Nephron progenitor cell (in vitro differentiated cells): ENCODE measurements around the gene PREX1.

Experiments
- DNase-seq: peaks from one replicate; pipeline ENCODE4 v3.0.0; 2021
- H3K27ac Mint-ChIP-seq: 2 replicates; pipeline ENCODE4 v1.8.0; 2021; ENCODE audit warnings: mild to moderate bottlenecking, moderate library complexity, mixed read lengths
- H3K27me3 Mint-ChIP-seq: 2 replicates; pipeline ENCODE4 v1.8.0; 2021; ENCODE audit warnings: mild to moderate bottlenecking, low read depth, mixed read lengths; ENCODE audit not compliant: poor library complexity
- H3K36me3 Mint-ChIP-seq: 2 replicates; pipeline ENCODE4 v1.8.0; 2021; ENCODE audit warnings: low read depth, mixed read lengths
- H3K4me1 Mint-ChIP-seq: 2 replicates; pipeline ENCODE4 v1.8.0; 2021; ENCODE audit warnings: mixed read lengths
- H3K4me3 Mint-ChIP-seq: 2 replicates; pipeline ENCODE4 v1.8.0; 2021; ENCODE audit warnings: mild to moderate bottlenecking, moderate library complexity, mixed read lengths
- H3K9me3 Mint-ChIP-seq: 2 replicates; pipeline ENCODE4 v1.8.0; 2021; ENCODE audit warnings: mild to moderate bottlenecking, moderate library complexity, mixed read lengths
- TF ChIP-seq, protein P1 (sequence below): fragments of 200-600 bp; sonication (generic); IDR thresholded peaks from 2 replicates; pipeline ENCODE4 v1.5.0; 2021; ENCODE audit warnings: antibody characterized with exemption

PREX1 gene

DNA sequence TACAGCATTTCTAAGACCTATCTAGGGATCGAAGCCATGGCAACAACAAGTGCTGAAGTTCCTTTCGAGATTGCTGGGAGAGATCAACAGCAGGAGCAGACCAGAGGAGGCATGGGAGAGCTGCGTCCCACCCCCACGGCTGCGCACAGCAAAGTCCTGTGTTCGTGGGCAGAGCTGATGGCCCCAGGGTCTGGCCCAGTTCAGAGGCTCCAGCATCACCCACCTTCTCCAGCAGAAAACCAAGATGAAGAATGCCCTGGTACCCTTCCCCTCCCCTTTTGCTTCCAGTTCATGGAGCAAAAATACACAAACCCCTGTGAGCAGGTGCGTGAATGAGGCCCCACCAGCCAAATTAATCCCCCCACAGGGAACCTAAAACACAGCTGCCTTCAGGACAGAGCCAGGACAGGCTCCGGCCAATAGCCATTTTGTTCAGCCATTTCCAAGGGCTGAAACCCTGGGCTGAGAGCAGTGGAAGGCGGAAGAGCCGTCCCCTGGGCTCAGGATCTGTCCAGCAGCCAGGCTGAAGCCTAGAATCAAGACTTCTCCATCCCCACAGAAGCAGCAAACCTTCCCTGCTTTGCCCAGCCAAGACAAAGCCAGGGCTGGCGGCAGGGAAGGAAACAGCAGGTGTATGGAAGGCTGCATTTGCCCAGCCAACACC lies 102.8 kb downstream of the PREX1 start:
- Mint-ChIP-seq H3K4me1 (peaks cover 61% of the 10 kb centered on the region), H3K9me3 (no peaks in the 10 kb centered on the region), H3K36me3 (peaks cover 11% of the 10 kb centered on the region), H3K4me3 (no peak overlapping the region), H3K27me3 (peaks cover 4% of the 10 kb centered on the region), H3K27ac (no peak overlapping the region)
- TF ChIP-seq, protein P1, sequence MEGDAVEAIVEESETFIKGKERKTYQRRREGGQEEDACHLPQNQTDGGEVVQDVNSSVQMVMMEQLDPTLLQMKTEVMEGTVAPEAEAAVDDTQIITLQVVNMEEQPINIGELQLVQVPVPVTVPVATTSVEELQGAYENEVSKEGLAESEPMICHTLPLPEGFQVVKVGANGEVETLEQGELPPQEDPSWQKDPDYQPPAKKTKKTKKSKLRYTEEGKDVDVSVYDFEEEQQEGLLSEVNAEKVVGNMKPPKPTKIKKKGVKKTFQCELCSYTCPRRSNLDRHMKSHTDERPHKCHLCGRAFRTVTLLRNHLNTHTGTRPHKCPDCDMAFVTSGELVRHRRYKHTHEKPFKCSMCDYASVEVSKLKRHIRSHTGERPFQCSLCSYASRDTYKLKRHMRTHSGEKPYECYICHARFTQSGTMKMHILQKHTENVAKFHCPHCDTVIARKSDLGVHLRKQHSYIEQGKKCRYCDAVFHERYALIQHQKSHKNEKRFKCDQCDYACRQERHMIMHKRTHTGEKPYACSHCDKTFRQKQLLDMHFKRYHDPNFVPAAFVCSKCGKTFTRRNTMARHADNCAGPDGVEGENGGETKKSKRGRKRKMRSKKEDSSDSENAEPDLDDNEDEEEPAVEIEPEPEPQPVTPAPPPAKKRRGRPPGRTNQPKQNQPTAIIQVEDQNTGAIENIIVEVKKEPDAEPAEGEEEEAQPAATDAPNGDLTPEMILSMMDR = no peak
- no peak for DNase-seq

DNA sequence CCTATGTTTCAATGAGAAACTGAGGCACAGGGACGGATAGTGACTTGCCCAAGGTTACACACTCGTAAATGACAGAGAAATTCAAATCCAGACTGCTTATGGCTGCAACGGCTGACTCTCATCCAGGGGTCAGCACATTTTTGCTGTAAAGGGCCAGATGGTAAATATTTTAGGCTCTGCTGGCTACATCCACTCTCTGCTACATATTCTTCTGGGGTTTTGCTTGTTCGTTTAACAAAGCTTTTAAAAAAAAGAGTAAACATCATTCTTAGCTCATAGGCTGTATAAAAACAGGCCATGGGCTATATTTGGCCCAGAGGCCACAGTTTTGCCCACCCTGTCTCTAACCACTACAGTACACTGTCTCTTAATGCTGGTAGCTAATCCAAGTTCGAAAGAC lies 103.4 kb downstream of the PREX1 start:
- Mint-ChIP-seq H3K4me1 (peaks cover 54% of the 10 kb centered on the region), H3K27me3 (peaks cover 6% of the 10 kb centered on the region), H3K27ac (no peak overlapping the region), H3K36me3 (peaks cover 15% of the 10 kb centered on the region), H3K9me3 (no peaks in the 10 kb centered on the region), H3K4me3 (no peak overlapping the region)
- TF ChIP-seq, protein P1 = no peak
- no peak for DNase-seq

DNA sequence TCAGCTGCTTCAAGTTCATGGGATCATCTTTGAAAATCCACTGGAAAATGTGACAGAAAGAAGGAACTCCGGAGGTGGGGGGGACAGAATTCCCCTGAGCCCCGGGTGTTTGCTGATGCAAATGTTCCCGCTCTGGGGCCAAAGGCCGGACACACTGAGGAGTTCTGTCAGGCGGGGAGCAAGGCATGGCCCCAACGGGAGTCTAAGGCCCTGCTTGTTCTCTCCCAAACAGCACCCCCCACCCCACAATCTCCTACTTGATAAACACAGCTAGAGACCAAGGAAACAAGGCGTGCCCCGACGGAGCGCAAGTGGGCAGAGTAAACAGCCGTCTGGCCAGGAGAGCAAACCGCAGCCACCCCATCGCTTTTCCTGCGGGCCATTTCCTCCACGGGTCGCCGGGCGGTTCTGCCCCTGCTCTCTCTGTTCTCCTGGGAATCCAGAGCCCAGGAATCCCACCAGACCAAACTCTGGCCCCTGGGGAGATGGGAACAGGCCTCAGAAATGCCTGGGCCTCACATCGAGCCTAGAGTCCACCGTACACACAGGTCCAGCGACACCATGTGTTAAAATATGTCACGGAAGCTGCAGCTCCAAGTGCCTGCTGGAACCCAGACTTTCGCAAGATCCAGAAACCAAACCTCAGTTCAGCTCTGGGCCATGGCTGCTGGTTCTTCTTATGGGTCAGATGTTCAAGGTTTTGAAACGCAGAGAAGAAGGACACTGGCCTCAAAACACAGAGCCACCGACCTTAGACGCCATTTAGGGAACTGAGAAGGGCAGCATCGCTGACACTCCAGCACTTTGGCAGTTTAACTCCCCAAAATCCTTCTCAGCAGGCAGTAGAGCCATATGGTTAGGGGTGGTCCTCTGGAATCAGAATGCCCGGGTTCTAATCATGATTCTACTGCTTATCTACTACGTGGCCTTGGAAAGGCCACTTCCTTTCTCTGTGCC lies 104.2 kb downstream of the PREX1 start:
- peak; percentile 28 for DNase-seq
- H3K27ac Mint-ChIP-seq = no peak overlapping the region
- no peaks in the 10 kb centered on the region for H3K9me3 Mint-ChIP-seq
- H3K36me3 Mint-ChIP-seq = peaks cover 15% of the 10 kb centered on the region
- H3K4me1 Mint-ChIP-seq = peaks cover 52% of the 10 kb centered on the region
- TF ChIP-seq, protein P1 = no peak
- H3K4me3 Mint-ChIP-seq = no peak overlapping the region
- peaks cover 6% of the 10 kb centered on the region for H3K27me3 Mint-ChIP-seq

DNA sequence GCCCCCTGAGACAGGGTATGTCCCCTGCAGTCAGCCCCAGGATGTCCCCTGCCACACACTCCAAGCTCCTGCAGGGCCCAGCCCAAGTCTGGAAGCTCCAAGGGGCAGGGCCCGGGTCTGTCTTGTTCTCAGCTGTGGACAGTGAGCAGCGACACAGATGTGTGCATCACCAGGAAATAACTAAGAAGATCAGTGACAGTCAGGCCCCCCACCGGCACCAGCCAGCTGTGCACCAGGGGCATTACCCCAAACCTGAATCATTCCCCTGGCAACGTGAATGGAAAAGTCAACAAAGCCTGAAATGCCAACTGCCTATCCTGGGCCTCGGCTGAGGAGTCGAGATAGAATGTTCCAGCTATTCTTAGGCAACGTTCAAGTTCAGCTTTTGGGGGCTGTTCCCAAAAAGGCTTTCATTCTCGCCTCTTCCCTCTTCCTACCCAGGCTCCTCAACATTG lies 105.0 kb downstream of the PREX1 start:
- Mint-ChIP-seq H3K4me1 (peaks cover 56% of the 10 kb centered on the region), H3K27me3 (peaks cover 6% of the 10 kb centered on the region), H3K27ac (no peak overlapping the region), H3K9me3 (no peaks in the 10 kb centered on the region), H3K36me3 (peaks cover 15% of the 10 kb centered on the region), H3K4me3 (no peak overlapping the region)
- TF ChIP-seq, protein P1 = no peak
- DNase-seq = no peak

DNA sequence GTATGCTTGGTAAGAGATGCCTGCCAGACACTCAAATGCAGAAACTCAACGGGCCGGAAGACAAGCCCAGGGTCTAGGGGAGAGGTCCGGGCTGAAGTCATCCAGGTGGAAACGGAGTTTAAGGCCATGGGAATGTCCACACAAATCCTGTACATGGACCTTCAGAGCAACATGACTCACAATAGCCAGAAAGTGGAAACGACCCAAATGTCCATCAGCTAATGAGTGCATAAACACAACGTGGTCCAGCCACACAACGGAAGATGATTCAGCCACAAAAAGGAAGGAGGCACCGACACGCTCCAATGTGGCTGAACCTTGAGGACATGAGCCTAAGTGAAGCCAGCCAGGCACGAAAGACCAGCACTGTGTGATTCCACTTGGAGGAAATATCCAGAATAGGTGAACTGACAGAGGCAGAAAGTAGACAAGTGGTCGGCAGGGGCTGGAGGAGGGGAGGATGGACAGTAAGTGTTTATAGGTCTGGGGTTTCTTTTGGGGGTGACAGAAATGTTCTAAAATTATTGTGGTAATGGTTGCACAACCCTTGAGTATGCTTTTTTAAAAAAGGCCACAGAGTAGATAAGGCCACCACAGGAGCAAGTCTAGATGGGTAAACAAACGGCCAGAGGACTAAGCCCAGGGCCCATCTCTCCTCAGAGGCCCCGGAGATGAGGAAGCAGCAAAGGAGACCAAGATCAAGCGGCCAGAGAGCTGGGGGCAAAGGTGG lies 105.6 kb downstream of the PREX1 start:
- TF ChIP-seq, protein P1 = no peak
- DNase-seq = no peak
- no peak overlapping the region for H3K4me3 Mint-ChIP-seq

More for the DNA sequence above, 105.6 kb downstream of the PREX1 start:
- Mint-ChIP-seq H3K9me3 (no peaks in the 10 kb centered on the region), H3K27me3 (peaks cover 6% of the 10 kb centered on the region), H3K4me1 (peaks cover 56% of the 10 kb centered on the region), H3K27ac (peak overlapping the region; percentile 45), H3K36me3 (peaks cover 15% of the 10 kb centered on the region)
